ENCODE measurements around the gene TMEM201.
A peak's percentile ranks its signal among the peaks of the same experiment; 100 is the strongest.

The TMEM201 gene

DNA sequence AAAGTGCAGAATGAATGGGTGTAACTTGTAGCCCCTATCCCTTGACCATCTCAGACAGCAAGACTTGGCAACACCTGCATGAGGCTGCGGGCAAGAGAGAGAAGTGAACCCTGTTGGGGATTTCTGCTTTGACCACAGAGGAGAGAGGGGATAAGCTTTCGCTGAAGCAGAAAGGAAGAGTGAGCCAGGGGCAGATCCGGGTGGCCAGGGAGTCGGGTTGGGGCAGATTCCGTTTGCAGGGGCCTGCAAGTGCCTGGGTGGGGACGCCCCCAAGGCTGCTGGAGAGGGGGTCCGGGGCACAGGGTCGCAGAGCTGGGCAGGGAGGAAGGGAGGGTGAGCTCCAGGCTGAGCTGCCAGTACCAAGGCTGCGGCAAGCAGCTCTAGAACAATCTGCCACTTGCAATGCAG lies 37.5 kb downstream of the TMEM201 start:
- peak; percentile 48 for DNase-seq

DNA sequence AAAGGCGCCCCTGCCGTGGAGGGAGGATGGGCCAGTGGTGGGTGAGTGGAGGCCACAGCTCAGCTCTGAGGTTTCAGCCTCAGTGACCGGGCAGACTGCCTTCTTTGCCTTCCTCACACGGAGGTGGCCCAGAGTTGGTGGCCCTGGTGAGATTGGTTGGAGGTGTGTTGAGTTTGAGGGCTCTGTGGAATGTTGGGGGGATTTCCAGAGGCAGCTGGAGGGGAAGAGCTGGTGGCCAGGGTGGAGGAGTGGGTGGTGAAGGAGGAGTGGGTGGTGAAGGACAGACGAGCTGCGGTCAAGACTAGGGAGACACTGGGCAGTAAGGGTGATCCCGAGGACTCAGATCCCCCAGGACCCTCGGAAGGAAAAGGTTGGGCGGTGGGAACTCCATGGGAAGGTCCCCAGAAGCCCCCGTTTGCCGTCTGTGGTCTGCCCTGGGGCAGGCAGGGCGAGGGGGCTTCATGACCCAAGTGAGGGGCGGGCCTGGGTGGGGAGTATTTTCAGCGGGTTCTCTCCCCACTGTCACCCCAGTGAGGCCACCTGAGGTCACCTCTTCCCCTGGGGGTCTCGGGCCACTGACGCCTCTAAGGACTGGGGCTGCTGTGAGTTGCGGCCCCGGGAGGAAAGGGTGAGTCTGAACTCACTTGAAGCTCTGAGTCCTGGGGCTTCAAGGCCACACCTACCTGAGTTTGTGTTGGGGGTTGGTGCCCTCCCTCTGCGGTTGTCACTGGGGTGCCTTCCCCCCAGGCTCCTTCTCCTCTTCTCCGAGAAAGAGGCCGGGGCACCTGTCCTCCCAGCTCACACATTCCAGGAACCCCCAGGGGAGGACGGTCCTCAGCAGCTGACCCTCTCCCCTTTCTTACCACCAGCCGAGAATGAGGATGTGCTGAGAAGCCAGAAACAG lies 40.1 kb downstream of the TMEM201 start:
- DNase-seq: peak; percentile 65

DNA sequence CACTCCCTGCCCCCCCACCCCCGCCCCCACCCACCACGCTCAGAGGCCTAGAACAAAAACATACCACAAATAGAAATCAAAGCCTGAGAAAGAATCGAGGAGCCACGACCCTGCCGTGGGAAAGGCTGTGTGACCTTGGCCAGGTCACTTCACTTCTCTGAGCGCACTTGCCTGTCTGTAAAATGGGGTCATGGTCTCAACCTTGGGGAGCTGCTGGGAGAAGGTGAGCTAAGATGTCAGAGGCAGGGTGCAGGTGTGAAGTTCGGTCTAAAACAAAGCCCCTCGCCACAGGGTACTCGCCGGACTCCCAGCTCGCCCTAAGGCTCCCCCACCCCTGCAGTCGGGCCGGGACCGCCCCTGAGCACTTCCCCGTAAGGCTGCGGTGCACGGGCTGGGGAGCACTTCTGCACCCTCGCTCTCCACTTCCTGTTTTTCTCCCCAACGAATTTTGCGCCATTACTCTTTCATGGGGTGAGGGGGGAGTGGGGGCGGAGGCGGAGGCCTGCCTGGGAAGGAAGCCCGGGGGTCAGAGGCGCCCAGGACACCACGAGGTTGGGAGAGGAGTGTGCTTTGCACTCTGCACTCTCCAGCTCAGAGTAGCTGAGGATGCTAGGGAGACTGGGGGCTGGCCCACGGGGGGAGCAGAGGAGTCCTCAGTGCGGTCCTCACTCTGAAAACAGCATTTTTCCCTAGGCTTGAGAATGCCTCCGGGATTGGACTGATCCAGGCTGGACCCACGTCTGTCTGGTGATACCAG lies 40.9 kb downstream of the TMEM201 start:
- peak; percentile 77 for DNase-seq

DNA sequence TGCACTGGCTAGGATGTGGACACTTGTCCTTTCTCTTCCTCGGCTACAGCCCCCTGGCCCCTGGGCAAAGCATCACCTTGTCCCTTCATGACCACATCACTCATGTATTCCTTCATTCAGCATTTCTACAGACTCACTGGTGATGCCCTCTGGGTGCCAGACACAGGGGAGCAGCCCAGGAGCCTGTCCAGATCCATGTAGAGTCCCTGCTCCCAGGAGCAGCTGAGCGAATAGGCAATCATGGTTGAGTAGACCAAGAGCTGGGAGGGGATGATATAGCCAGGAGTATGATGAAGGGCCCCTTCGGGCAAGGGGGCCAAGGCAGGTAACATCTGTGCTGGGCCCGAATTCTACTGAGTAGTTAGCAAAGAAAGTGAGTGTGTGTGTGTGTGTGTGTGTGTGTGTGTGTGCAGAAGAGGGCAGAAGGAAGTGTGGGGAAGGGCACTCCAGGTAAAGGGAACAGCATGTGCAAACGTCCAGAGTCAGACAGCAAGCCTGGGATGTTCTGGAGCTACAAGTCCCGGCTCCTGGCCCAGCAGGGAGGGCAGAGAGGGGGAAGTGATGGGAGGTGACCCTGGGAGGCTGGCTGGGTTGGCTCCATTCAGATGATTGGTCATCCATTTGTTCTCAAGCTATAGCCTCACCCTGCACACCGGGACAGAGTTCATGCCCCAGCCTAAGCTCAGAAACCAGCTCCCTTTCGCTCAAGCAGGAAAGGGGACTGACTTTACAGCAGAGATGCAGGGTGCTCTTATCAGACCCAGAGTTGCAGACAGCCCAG lies 41.8 kb downstream of the TMEM201 start:
- DNase-seq: no peak

DNA sequence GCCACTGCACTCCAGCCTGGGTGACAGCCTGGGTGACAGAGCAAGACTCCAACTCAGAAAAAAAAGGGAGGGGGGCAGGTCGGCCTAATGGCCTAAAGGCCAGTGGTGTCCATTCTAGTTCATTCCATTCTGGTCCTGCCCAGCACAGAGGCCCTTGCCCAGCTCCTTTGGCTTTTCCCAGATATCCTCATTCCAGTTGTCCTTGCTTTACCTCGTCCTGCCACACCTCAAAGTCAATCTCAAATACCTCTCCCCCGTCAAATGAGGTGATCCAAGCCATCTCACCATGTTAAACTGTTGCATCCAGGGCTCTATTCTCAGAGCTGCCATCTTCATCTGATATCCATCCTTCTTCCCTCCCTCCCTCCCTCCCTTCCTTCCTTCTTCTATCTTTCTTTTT lies 42.9 kb downstream of the TMEM201 start:
- no peak for DNase-seq

DNA sequence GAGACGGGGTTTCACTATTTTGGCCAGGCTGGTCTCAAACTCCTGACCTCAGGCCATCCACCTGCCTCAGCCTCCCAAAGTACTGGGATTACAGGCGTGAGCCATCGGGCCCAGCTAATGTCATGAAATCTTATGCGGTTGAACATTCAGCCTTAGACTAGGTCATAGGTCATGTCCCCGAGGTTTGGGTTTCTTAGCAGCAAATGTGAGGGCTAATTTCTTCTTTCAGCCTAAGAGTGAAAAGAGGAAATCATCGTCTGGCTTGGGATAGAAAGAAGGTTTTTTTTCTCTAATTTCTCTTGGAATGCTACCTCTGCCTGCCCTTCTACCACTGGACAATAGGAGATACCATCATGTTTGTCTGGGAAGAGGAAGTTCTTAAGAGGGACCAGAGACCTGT lies 44.8 kb downstream of the TMEM201 start:
- DNase-seq: no peak

DNA sequence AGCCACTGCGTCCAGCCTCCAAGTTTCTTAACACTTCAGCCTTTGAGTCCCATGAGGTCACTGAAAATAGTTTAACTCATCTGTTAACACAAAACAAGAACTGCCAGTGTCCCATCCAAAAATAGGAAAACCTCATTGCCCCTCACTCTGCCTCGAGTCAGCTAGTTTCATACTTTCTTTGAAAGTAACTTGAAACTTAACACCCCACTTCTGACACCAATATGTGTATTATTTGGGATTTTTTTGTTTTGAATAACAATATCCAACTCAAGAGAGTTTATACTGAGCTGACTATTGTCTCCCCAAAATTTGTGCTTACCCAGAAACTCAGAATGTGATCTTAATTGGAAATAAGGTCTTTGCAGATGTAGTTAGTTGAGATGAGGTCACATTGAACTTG lies 45.9 kb downstream of the TMEM201 start:
- DNase-seq: no peak

DNA sequence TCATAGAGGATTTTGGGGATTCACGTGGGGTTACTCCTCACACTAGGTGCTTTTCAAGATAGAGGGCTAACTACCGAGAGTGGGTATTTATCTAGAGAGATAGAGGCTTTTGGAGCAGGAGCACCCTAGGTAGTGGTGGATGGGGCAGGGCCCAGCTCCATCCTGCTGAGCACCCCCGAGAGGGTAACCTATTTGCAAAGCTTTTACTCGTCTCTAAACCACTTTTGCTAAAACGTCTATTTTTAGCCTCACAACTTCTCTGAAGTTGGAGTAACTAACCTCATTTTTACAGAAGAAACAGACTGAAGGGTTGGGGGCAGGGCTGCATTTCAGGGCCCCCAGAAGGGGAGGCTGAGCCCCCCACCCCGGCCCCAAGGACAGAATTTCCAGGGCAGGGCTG lies 50.5 kb downstream of the TMEM201 start:
- DNase-seq: no peak

DNA sequence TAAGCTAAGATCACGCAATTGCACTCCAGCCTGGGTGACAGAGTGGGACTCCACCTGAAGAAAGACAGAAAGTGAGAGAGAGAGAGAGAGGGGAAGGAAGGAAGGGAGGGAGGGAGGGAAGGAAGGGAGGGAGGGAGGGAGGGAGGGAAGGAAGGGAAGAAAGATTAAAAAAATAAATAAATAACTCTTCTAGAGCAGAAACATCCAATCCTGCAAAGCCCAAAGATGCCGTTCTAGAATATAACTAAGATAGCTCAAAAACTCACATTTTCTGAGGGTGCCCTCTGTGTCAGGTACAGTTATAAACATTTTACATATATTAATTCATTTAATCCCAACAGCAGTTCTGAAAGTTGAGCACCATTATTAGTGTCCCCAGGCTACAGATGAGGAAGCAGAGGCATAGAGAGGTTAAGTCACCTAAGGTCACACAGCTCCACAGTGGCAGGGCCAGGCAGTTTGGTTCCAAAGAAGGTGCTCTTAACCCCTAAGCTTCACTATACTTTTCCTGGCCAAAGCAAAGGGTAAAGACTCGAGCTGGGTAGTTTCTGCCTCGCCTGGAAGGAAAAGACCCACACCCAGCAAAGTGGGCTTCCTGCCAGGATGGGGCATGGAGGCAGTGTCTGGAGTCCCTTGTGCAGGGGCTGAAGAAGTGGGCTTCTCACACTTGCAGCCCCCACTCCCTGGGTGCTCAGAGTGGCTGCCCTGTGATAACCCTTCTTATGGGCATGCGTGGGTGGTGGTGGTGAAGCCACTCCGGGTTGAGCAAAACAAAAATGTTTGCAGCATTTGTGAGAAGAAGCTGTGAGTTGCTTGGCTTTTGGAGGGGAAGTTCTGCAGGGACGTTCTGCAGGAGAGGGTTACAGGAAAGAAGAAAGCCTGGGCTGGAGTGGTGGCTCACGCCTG lies 54.9 kb downstream of the TMEM201 start:
- no peak for DNase-seq

DNA sequence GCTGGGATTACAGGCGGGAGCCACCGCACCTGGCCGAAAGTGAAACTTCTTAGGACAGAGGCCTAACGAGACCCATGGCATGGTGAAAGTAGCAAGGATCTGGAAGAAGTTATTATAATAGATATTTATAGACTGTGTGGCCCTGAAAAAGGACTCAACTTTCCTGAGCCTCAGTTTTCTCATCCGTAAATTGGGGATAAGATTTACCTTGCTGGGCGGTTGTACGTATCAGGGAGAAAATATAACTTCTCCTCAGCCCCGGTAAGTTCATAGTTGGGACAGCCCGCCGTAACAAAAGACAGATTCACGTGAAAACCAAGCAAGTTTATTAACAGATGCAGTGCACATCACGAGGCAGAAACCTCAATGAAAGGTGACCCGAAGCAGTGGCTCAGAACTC lies 57.3 kb downstream of the TMEM201 start:
- no peak for DNase-seq

DNA sequence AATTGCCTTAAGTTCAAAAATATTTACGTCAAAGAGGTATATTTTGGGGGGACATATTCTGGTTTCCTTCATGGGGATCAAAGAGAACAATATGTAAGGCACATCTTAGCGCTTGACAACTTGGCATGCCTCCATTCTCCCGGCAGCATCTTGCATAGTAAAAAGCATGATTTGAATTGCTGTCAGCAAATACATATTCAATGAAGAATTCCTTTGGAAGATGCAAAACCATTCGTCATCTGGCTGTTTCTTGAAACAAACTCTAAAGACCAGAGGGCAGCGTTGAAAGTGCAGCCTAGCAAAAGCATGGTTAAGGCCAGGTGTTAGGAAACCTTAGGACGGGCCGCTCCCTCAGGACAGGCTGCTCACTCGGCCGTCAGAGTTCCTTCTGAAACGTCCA lies 59.5 kb downstream of the TMEM201 start:
- DNase-seq: no peak

DNA sequence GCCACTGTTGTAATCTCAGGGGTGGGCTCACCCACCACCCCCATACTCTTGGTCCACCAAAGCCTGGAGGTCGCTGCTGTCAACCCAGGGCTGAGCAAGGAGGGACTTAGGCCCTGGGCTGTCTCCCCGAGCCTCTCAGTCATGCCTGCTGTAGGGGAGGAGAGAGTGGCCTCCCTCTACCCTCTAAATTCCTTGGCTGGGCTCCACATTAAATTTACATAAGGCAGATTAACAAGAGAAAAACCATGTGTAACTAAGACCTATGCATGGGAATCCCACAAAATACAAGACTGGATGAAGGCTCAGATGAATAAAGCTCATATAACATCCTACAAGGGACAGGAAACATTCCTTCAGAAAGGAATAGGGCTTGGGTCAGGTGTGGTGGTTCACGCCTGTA lies 61.1 kb downstream of the TMEM201 start:
- no peak for DNase-seq

DNA sequence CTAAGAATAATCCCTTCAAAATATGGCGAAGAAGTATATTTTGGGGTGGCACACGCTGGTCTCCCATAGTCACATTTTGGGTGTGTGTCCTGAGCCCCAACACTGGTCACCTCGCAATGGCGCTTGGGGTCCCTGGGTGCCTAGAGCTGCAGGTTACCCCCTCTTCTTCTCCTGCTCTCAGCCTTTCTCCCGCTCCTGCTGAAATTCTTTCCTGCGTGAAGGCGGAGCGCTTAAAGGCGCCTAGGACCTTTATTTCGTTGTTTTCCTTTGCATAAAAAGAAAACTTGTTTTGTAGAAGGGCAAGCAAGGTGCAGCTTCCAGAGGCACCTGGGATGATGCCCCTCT lies 62.5 kb downstream of the TMEM201 start:
- no peak for DNase-seq

DNA sequence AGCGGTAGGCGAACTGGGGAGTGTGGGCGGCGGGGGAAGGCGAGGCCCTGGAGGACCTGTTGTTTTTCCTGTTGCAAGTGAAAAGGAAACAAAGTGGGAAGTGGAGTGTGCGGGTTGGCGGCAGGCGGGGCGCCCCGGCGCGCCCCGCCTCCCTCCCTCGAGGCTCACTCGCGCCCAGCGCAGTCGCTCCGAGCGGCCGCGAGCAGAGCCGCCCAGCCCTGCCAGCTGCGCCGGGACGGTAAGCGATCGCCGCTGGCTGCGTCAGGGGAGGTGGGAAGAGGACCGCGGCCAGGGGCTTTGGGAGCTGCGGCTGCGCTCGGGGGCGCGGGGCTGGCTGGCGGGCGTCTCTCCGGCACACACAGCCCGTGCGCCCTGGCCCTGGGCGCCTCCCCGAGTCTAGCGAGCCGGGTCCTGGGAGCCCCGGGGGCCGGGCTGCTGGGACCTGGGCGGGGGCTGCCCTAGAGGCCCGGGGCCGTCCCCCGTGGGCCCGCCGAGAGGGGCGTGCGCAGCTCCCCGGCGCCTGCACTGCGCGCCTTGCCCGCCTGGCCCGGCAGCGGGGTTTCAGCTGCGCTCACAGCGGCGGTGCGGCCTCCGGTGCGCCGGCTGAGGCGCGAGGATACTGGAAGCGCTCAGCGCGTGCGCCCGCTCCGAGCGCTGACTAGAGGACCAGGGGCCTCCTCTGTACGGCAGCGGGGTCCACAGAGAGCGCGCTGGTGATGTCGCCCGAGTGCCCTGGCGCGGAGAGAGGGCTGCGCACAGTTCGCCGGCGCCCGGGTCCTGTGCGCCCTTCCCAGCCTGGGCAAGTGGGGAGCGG lies 63.1 kb downstream of the TMEM201 start, which contains the start of gene PIK3CD:
PIK3CD (plus strand) TSS at position 167 of the 814 bp plus-strand sequence. CDS start 58,725 bp downstream, outside the sequence.
- no peak for DNase-seq

DNA sequence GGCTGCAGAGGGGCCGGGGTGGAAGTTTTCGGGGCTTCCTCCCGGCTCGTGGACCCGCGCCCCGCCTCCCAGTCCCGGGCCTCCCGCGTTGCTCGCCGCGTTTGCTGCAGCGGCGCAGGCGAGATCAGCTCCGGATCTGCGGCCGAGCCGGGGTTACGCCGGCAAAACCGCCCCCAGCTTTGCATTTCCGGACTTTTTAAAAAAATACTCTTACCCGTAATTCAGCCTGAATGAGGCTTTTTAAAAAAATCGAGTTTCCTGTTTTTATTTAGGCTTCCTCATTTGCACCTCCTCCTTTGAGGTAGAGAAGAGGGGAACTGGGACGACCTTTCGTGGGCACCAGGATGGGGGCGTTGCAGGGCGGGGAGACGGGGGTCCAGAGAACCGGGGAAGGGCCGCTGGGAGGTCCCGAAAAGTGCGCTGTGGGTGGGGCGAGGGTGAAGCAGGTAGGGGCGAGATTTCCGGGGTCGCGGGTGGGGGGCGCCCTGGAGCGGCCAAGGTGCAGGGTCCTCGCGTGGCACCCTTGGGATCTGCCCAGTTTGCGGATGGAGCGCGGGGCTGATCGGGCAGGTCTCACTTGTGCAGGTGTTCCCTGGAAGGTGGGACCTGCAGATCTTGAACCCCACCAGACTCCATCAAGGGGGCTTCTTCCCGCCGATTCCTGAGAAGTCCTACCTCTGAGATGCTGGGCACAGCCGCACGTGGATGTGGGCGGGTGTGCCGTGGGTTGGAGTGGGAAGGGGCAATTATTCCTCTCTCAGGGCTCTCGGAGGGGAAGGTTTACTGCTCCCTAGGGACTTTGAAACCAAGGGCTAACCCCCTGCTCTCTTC lies 63.9 kb downstream of the TMEM201 start:
- peak; percentile 67 for DNase-seq

DNA sequence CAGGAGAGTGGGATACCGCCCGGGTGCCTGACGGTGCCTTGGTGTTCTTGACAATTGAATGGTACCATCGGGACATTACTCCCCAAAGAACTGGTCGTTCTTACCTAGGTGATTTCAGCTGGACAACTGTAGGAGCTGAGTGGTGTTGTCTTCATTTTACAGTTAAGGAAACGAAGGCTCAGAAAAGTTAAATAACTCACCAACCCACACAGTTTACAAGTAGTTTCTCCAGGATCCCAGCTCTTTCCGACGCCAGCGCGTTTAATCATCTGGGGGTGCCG lies 64.4 kb downstream of the TMEM201 start:
- DNase-seq: no peak

DNA sequence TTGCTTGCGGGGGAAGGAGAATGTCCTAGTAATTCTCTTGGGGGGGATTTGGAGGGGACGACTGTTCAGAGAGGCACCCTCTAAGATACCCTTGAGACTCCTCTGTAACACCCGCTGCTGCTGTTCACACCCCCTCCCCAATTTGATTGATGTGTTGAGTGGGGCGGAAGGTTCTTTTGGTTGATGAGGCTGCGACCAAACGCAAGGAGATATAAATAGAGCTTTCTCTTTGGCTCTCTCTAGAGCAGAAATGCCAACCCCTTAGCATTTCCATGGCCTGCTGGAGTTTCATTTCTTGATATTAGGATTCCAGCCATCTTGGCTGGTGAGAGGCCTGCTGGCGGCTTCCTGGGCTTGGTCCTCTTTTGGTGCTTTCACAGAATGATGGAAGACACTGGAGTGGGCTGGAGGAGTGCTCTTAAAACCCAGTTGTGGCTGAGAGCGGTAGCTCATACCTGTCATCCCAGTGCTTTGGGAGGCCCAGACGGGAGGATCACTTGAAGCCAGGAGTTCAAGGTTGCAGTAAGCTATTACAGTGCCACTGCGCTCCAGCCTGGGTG lies 64.9 kb downstream of the TMEM201 start:
- peak; percentile 7 for DNase-seq

DNA sequence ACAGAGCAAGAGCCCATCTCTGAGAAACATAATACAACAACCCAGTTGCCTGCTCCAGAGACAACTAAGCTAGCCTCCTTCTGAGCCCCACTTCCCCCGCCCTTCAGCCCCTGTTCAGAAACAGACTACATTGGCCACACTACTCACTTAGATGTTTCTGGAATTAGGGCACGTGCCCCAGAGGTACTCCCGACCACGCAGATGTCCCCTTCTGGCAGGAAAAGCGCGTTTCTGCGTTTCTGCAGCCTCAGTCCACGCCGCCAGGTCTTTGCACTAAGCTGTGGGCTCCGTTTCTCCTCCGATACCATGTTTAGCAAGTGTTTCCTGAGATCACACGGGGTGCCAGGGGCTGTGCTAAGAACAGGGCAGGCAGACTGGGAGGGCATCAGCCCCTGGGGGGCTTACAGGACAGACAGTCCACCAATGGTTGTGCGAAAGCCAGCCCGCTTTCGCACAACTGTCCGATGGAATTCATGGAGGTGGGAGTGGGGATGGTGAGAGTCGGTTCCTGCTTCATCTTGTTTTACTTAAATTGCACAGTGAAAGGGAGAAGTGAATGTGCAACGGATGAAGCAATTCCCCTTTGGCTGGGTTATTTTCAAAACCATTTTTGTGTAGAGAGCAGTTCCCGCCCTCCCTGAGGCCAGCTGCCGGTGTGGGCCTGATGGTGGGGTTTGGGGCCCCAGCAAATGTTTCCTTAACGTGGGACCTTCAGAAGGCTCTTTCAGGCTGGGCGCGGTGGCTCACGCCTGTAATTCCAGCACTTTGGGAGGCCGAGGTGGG lies 65.5 kb downstream of the TMEM201 start:
- DNase-seq: peak; percentile 13
